Gastroesophageal sphincter (tissue), 4 donors: ENCODE results near the gene ARFGEF3. TPM values are rescaled to one million over a fixed set of nuclear protein-coding genes. Genes with fewer than 3 reads are reported as not detected.

Source experiments
- ATAC-seq: fragments of 150-250 bp; one replicate; pipeline ENCODE4 v1.9.1; 2016; ENCODE audit warnings: mild to moderate bottlenecking, moderate library complexity
- H3K27ac ChIP-seq, 4 donors: fragments of 200-600 bp; sonication (generic) in 3 of 4; 1 replicate in 3 of 4; 2 replicates in 1 of 4; pipeline ENCODE4 v1.5.1; 2016 to 2019
- H3K27me3 ChIP-seq: fragments of 200-600 bp; sonication (generic); one replicate; pipeline ENCODE4 v1.5.1; 2019
- H3K36me3 ChIP-seq, 2 donors: fragments of 200-600 bp; sonication (generic); one replicate each; pipeline ENCODE4 v1.5.1; 2019; ENCODE audit warnings: control low read depth in 1 of 2
- H3K4me1 ChIP-seq, 3 donors: fragments of 200-600 bp; sonication (generic); 1 replicate in 2 of 3; 2 replicates in 1 of 3; pipeline ENCODE4 v1.5.1; 2016 to 2019; ENCODE audit warnings: control low read depth in 2 of 3
- H3K4me3 ChIP-seq, 2 donors: fragments of 200-600 bp; sonication (generic); one replicate each; pipeline ENCODE4 v1.5.1; 2019; ENCODE audit warnings: mild to moderate bottlenecking in 1 of 2, moderate library complexity in 1 of 2
- H3K9me3 ChIP-seq, 3 donors: fragments of 200-600 bp; sonication (generic); one replicate each; pipeline ENCODE4 v1.5.1; 2017 to 2019; ENCODE audit warnings: control low read depth in 2 of 3
- CTCF ChIP-seq, 4 experiments: fragments of 200-600 bp in 2 of 4; fragments of 450-650 bp in 2 of 4; sonication (generic) in 1 of 4; IDR thresholded peaks; one replicate each; pipeline ENCODE4 v1.5.1; 2017 to 2019; ENCODE audit warnings: antibody characterized with exemption in 4 of 4, mild to moderate bottlenecking in 2 of 4, moderate library complexity in 2 of 4
- EP300 ChIP-seq: sonication (generic); formaldehyde crosslinking; IDR thresholded peaks from one replicate; pipeline ENCODE4 v1.6.1; 2017; ENCODE audit warnings: antibody characterized with exemption, mild to moderate bottlenecking
- POLR2A ChIP-seq, 2 donors: fragments of 450-650 bp; IDR thresholded peaks; one replicate each; pipeline ENCODE4 v1.6.1; 2017; ENCODE audit warnings: antibody characterized with exemption in 2 of 2, mild to moderate bottlenecking in 2 of 2, moderate library complexity in 1 of 2
- POLR2AphosphoS5 ChIP-seq: sonication (generic); formaldehyde crosslinking; IDR thresholded peaks from one replicate; pipeline ENCODE4 v1.6.1; 2017; ENCODE audit warnings: antibody characterized with exemption
- WGBS, 2 donors: methylation state at CpG; one replicate each; pipeline ENCODE4 v1.1.5; 2018; ENCODE audit warnings: low coverage in 1 of 2; 5-methylcytosine and 5-hydroxymethylcytosine counted together
- total RNA-seq, 4 donors: library from RNA; depleted of rRNA; stranded (reverse); fragments of >200 nt; gene quantifications; one replicate each; pipeline ENCODE4 v1.1.0, GENCODE V29; 2016

Gene ARFGEF3
- total RNA-seq, 4 donors from 2014 or later, result 0.47 to 4.2 (median 1.8) TPM

DNA sequence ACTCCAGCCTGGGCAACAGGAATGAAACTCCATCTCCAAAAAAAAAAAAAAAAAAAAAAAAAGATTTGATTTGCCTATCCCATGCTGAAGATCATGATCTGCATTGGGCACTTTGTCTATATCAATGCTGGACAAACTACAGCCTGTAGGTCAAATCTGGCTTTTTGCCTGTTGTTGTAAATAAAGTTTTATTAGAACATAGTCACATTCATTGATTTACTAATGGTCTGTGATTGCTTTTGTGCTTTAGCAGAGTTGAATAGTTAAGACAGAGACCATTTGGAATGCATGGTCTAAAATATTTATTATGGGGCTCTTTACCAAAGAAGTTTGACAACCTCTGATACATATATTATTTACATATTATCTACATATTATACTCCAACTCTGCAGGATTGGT is 42.6 kb downstream of the ARFGEF3 start:
- Histone ChIP-seq H3K27me3 (no peaks in the 10 kb centered on the region), H3K27ac (no peak overlapping the region), H3K4me1 (no peaks in the 10 kb centered on the region), H3K4me3 (no peak overlapping the region), H3K9me3 (no peaks in the 10 kb centered on the region), H3K36me3 (no peaks in the 10 kb centered on the region)
- no peak for ATAC-seq
- TF ChIP-seq CTCF (IDR thresholded peaks at IDR 0.05), result no peak
- no peak for TF ChIP-seq POLR2A (IDR thresholded peaks at IDR 0.05)
- TF ChIP-seq EP300, result no peak
- no peak for TF ChIP-seq POLR2AphosphoS5

GRCh38 chr6:138204792-138205384 is 43.1 kb downstream of the ARFGEF3 start:
- Histone ChIP-seq H3K9me3 (no peaks in the 10 kb centered on the region), H3K27ac (no peak overlapping the region), H3K4me1 (no peaks in the 10 kb centered on the region), H3K4me3 (no peak overlapping the region), H3K27me3 (no peaks in the 10 kb centered on the region), H3K36me3 (no peaks in the 10 kb centered on the region)
- TF ChIP-seq CTCF (IDR thresholded peaks at IDR 0.05) (no peak), POLR2A (IDR thresholded peaks at IDR 0.05) (no peak), POLR2AphosphoS5 (no peak), EP300 (no peak)
- ATAC-seq, result no peak
- WGBS, 2 donors, result 75 to 86% methylated on average over 3 to 4 of the region's 4 CpGs

DNA sequence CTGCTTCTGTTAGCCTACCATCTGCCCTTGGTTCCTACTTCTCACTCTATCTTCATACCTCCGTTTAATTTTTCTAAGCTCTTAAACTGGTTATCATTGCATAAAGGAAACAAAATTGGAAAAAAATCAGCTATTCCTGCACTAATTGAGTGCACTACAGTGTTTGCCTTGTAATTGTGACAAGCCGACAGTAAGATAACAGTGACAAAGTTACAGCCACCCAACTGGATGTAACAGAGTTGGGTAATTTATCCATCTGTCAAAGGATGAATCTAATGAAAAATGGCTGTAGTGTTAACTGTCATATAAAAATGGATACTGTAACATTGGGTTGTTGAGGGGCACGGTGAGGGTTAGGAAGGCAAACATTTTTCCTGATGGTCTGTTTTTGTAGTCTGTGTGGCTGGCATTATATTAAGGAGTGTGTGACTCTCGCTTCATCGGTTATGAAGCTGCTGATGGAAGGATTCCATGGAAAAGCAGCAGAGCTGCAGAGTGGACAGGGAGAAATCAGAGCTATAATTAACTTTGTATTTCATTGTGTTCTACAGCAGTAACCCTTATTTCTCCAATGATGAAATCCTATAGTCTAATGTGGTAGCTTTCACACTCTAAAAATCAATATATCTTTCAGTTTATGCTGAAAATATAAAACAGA is 43.8 kb downstream of the ARFGEF3 start:
- Histone ChIP-seq H3K4me3 (no peak overlapping the region), H3K9me3 (no peaks in the 10 kb centered on the region), H3K36me3 (no peaks in the 10 kb centered on the region), H3K4me1 (no peaks in the 10 kb centered on the region), H3K27ac (no peak overlapping the region), H3K27me3 (no peaks in the 10 kb centered on the region)
- no peak for TF ChIP-seq POLR2A (IDR thresholded peaks at IDR 0.05)
- TF ChIP-seq EP300, result no peak
- no peak for TF ChIP-seq CTCF (IDR thresholded peaks at IDR 0.05)
- no peak for TF ChIP-seq POLR2AphosphoS5
- WGBS, 2 donors, result 41 to 70% methylated on average over 4 to 5 of the region's 5 CpGs
- no peak for ATAC-seq

DNA sequence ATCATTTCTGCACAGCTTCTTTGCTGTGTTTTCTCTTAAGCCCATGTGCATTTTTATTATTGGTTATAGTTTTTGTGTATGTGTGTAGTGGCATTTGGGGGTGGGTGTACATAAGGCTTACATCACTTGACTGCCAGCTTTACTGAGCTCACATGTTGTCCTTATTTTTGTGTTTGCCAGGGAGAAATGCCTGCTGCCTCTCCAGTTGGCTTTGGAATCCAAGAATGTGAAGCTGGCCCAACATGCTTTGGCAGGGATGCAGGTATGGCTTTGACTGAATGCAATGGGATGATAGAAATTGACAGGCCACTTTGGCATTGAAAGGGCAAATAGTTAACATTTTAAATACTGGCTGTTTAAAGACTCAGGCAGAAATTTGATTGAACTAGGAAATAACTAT is 45.1 kb downstream of the ARFGEF3 start:
- H3K9me3 ChIP-seq, result no peaks in the 10 kb centered on the region
- ATAC-seq, result no peak
- H3K4me1 ChIP-seq, result no peaks in the 10 kb centered on the region
- no peak overlapping the region for H3K4me3 ChIP-seq
- no peaks in the 10 kb centered on the region for H3K36me3 ChIP-seq
- no peak overlapping the region for H3K27ac ChIP-seq
- TF ChIP-seq EP300 (no peak), POLR2AphosphoS5 (no peak), CTCF (IDR thresholded peaks at IDR 0.05) (no peak), POLR2A (IDR thresholded peaks at IDR 0.05) (no peak)
- no peaks in the 10 kb centered on the region for H3K27me3 ChIP-seq

DNA sequence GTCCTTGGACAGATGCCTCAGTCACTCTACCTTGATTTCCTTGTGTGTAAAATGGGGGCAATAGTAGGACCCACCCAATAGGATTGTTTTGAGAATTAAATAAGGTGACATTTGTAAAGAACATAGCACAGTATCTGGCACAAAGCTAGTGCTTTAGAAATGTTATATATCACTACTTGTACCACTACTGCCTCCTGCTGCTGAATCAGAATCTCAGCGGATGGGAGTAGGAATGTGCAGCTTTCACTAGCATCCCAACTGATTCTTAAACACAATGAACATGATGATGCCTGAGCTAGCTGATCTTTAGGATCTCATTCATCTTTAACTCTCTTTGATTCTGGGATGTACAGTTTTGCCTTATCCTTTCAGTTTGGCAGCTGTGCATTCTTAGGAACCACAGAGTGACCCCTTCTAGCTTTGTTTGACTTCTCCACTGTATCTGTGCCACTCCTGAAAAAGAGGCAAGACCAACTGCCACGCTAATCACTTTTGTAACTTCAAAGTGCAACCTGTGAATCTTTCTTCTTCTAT is 49.4 kb downstream of the ARFGEF3 start:
- Histone ChIP-seq H3K36me3 (no peaks in the 10 kb centered on the region), H3K4me1 (no peaks in the 10 kb centered on the region), H3K27ac (no peak overlapping the region), H3K4me3 (no peak overlapping the region), H3K27me3 (no peaks in the 10 kb centered on the region), H3K9me3 (no peaks in the 10 kb centered on the region)
- 93 to 94% methylated on average over 2 of the region's 2 CpGs for WGBS, 2 donors
- TF ChIP-seq EP300, result no peak
- no peak for TF ChIP-seq CTCF (IDR thresholded peaks at IDR 0.05)
- TF ChIP-seq POLR2A (IDR thresholded peaks at IDR 0.05), result no peak
- no peak for TF ChIP-seq POLR2AphosphoS5
- ATAC-seq, result no peak
